Lower leg skin (tissue), 4 donors: ENCODE results near the gene ZNF778. TPM values are rescaled to one million over a fixed set of nuclear protein-coding genes. Genes with fewer than 3 reads are reported as not detected.

Experiments
- DNase-seq, 2 donors: peaks; one replicate each; pipeline ENCODE4 v3.0.0-alpha.2; 2019; ENCODE audit warnings: low spot score in 2 of 2
- H3K4me3 ChIP-seq: fragments of 200-600 bp; sonication (generic); 2 replicates; pipeline ENCODE4 v1.5.1; 2017; ENCODE audit warnings: mild to moderate bottlenecking, low read depth; ENCODE audit not compliant: poor library complexity, severe bottlenecking
- CTCF ChIP-seq, 3 donors: fragments of 450-650 bp; IDR thresholded peaks; one replicate each; pipeline ENCODE4 v1.5.1; 2016; ENCODE audit warnings: antibody characterized with exemption in 3 of 3, mild to moderate bottlenecking in 3 of 3, moderate library complexity in 2 of 3
- POLR2A ChIP-seq, 2 donors: fragments of 450-650 bp; IDR thresholded peaks; one replicate each; pipeline ENCODE4 v1.6.1; 2016 to 2017; ENCODE audit warnings: antibody characterized with exemption in 2 of 2, mild to moderate bottlenecking in 1 of 2, moderate library complexity in 1 of 2
- WGBS, 2 donors: methylation state at CpG; one replicate each; pipeline ENCODE4 v1.1.5; 2018; 5-methylcytosine and 5-hydroxymethylcytosine counted together
- intact Hi-C: fragments of 100-400 bp; cut with DNase I; formaldehyde crosslinking; loops from one replicate; pipeline ENCODE4 v1.15.0; 2023; ENCODE audit warnings: low total_unique reads
- total RNA-seq, 4 donors: library from RNA; depleted of rRNA; stranded (reverse); fragments of >200 nt; gene quantifications; one replicate each; pipeline ENCODE4 v1.1.0, GENCODE V29; 2016

ZNF778 gene
- total RNA-seq, result 10 to 100 TPM; 10.9 to 34.8 (median 18.1) TPM

- H3K4me3 ChIP-seq, result peak within 1 kb of the TSS; percentile 66
- intact Hi-C loops, result no loop called here
- WGBS, 2 donors, result 0 to 1% methylated on average over 43 to 89 of the region's 91 CpGs
- TF ChIP-seq CTCF (IDR thresholded peaks at IDR 0.05), result no peak
- TF ChIP-seq POLR2A (IDR thresholded peaks at IDR 0.05), result no peak
- peak; percentile 74 to 96 for DNase-seq
Observed at GRCh38 chr16:89217388-89218191, at the start of gene ZNF778. ZNF778 (plus strand) TSS chr16:89217703; CDS start chr16:89221128, 3,425 bp downstream.

- no peak overlapping the region for H3K4me3 ChIP-seq
- intact Hi-C loops, result loop anchor here (5.0 to 10.0 kb wide), 2 partner anchors 226 to 354 kb away; partner anchors contain the start of gene APRT
- 47 to 57% methylated on average over 10 to 15 of the region's 23 CpGs for WGBS, 2 donors
- DNase-seq, result no peak
- TF ChIP-seq POLR2A (IDR thresholded peaks at IDR 0.05) (no peak), CTCF (IDR thresholded peaks at IDR 0.05) (no peak)
Observed at GRCh38 chr16:89168381-89169189, 48.9 kb upstream of the ZNF778 start.

GRCh38 chr16:89169778-89170177 is 47.7 kb upstream of the ZNF778 start:
- WGBS, 2 donors, result 61 to 73% methylated on average over 11 to 14 of the region's 14 CpGs
- H3K4me3 ChIP-seq, result no peak overlapping the region
- no peak for DNase-seq
- intact Hi-C loops, result loop anchor here (5.0 to 10.0 kb wide), 2 partner anchors 227 to 355 kb away; partner anchors contain the start of gene APRT
- no peak for TF ChIP-seq CTCF (IDR thresholded peaks at IDR 0.05)
- no peak for TF ChIP-seq POLR2A (IDR thresholded peaks at IDR 0.05)

- WGBS, 2 donors, result 11 to 16% methylated on average over 31 to 34 of the region's 34 CpGs
- no peak overlapping the region for H3K4me3 ChIP-seq
- intact Hi-C loops, result no loop called here
- DNase-seq, result no peak
- TF ChIP-seq POLR2A (IDR thresholded peaks at IDR 0.05), result no peak
- no peak for TF ChIP-seq CTCF (IDR thresholded peaks at IDR 0.05)
Observed at GRCh38 chr16:89170346-89171215, 46.9 kb upstream of the ZNF778 start.
